K562 (cell line): ENCODE measurements around the gene FBN3. TPM values are rescaled to one million over a fixed set of nuclear protein-coding genes. Genes with fewer than 3 reads are reported as not detected.

ENCODE experiments used
- CEBPG ChIP-seq, 3 experiments: fragments of 200-800 bp in 1 of 3; sonication (Bioruptor generic) in 1 of 3; sonication (generic) in 1 of 3; formaldehyde crosslinking in 1 of 3; IDR thresholded peaks in 2 of 3; conservative IDR thresholded peaks in 1 of 3; 2 replicates each; pipeline versions ENCODE4 v1.6.1 to v1.8.0; 2016 to 2022; ENCODE audit warnings: missing compliant biosample characterization in 2 of 3, missing genetic modification characterization in 2 of 3, mild to moderate bottlenecking in 1 of 3, missing genetic modification reagents in 1 of 3
- CREBBP ChIP-seq: IDR thresholded peaks from one replicate; pipeline ENCODE4 v1.6.1; 2012; ENCODE audit warnings: low read depth, mild to moderate bottlenecking, control low read depth, inconsistent platforms, low read length
- CUX1 ChIP-seq: fragments of 200-800 bp; sonication (Bioruptor generic); IDR thresholded peaks from 2 replicates; pipeline ENCODE4 v1.6.1; 2016; ENCODE audit warnings: missing genetic modification characterization, missing compliant biosample characterization
- EGR1 ChIP-seq: fragments of 450-650 bp; conservative IDR thresholded peaks from 2 replicates; pipeline ENCODE4 v1.6.1; 2017; ENCODE audit warnings: mild to moderate bottlenecking
- HLTF ChIP-seq: fragments of 450-650 bp; IDR thresholded peaks from 2 replicates; pipeline ENCODE4 v1.6.1; 2016
- KAT8 ChIP-seq: fragments of 450-650 bp; IDR thresholded peaks from 2 replicates; pipeline ENCODE4 v1.6.1; 2016; ENCODE audit warnings: low read depth, mild to moderate bottlenecking
- MLLT1 ChIP-seq, 2 experiments: fragments of 450-650 bp; IDR thresholded peaks; 2 replicates each; pipeline ENCODE4 v1.6.1; 2016
- MYNN ChIP-seq, 2 experiments: sonication (generic); formaldehyde crosslinking in 1 of 2; IDR thresholded peaks; 2 replicates each; pipeline versions ENCODE4 v1.5.0 to v1.6.1; 2016 to 2020; ENCODE audit warnings: antibody characterized with exemption in 1 of 2, missing genetic modification reagents in 1 of 2
- NELFE ChIP-seq: IDR thresholded peaks from 2 replicates; pipeline ENCODE4 v1.6.1; 2011; ENCODE audit warnings: mild to moderate bottlenecking; ENCODE audit not compliant: insufficient read depth, insufficient read length
- POLR2B ChIP-seq: fragments of 450-650 bp; IDR thresholded peaks from 2 replicates; pipeline ENCODE4 v1.6.1; 2018; ENCODE audit warnings: low read depth; ENCODE audit not compliant: partially characterized antibody
- SAFB ChIP-seq: fragments of 200-400 bp; formaldehyde crosslinking; IDR thresholded peaks from 2 replicates; pipeline ENCODE4 v1.6.1; 2017; ENCODE audit warnings: low read depth, low read length, borderline replicate concordance
- TAF1 ChIP-seq: IDR thresholded peaks from 2 replicates; pipeline ENCODE4 v1.6.1; 2011; ENCODE audit warnings: mild to moderate bottlenecking, low read length, moderate library complexity; ENCODE audit not compliant: insufficient read depth, control insufficient read depth, severe bottlenecking; ENCODE audit errors: extremely low read depth
- USF1 ChIP-seq: sonication (generic); formaldehyde crosslinking; IDR thresholded peaks from 2 replicates; pipeline ENCODE4 v1.9.0; 2022; ENCODE audit warnings: mild to moderate bottlenecking, missing genetic modification reagents
- ZEB2 ChIP-seq: fragments of 450-650 bp; IDR thresholded peaks from 2 replicates; pipeline ENCODE4 v1.6.1; 2016
- ZFX ChIP-seq: sonication (generic); formaldehyde crosslinking; IDR thresholded peaks from 2 replicates; pipeline ENCODE4 v1.8.0; 2022; ENCODE audit warnings: mild to moderate bottlenecking, missing genetic modification reagents, moderate library complexity
- ZKSCAN1 ChIP-seq: fragments of 150-350 bp; IDR thresholded peaks from 2 replicates; pipeline ENCODE4 v1.6.1; 2016; ENCODE audit warnings: low read depth, low read length
- ZNF165 ChIP-seq: fragments of 250-450 bp; sonication (Bioruptor Pico); IDR thresholded peaks from 2 replicates; pipeline ENCODE4 v1.4.0; 2020; ENCODE audit warnings: borderline replicate concordance
- ZNF282 ChIP-seq: sonication (generic); formaldehyde crosslinking; IDR thresholded peaks from 2 replicates; pipeline ENCODE4 v1.8.1; 2023; ENCODE audit warnings: missing genetic modification reagents
- ZNF311 ChIP-seq: fragments of 250-450 bp; sonication (Bioruptor Pico); IDR thresholded peaks from 2 replicates; pipeline ENCODE4 v1.4.0; 2020; ENCODE audit warnings: mild to moderate bottlenecking, moderate library complexity
- ZNF707 ChIP-seq: fragments of 250-450 bp; sonication (Bioruptor Pico); conservative IDR thresholded peaks from 2 replicates; pipeline ENCODE4 v1.8.0; 2022; ENCODE audit warnings: inconsistent platforms, mild to moderate bottlenecking, moderate library complexity
- ZNF785 ChIP-seq: fragments of 250-450 bp; sonication (Bioruptor Pico); IDR thresholded peaks from 2 replicates; pipeline ENCODE4 v1.4.0; 2020; ENCODE audit warnings: mild to moderate bottlenecking
- polyA plus RNA-seq, 8 experiments: library from polyadenylated mRNA; depleted of rRNA in 4 of 8; stranded (reverse) in 5 of 8; unstranded in 3 of 8; fragments of >200 nt; fragmentation: Nextera tagmentation in 2 of 8; fragmentation: Illumina TruSeq in 1 of 8; extraction: Ambion mirVana in 2 of 8; extraction: Trizol in 1 of 8; gene quantifications; 2 replicates each; pipeline versions ENCODE4 v1.2.1 to v1.2.3, GENCODE V29; 2011 to 2014; ENCODE audit warnings: inconsistent platforms in 1 of 8, missing spikeins in 1 of 8
- total RNA-seq, 7 experiments: library from RNA; depleted of rRNA in 6 of 7; stranded (reverse); fragments of >200 nt in 6 of 7; fragmentation: Illumina TruSeq in 2 of 7; extraction: Trizol in 2 of 7; gene quantifications; 2 replicates each; pipeline versions ENCODE4 v1.2.1 to v1.2.3, GENCODE V29; 2011 to 2021; ENCODE audit warnings: low replicate concordance in 1 of 7

The FBN3 gene
- total and polyA plus RNA-seq, 9 of the 15 experiments (the other 6 are each of a cell fraction or from before 2014, with no cell fraction given), result under 0.01 to 0.29 (median 0.01) TPM; not detected in 4

- no peak for TF ChIP-seq CREBBP
- TF ChIP-seq MYNN (IDR thresholded peaks at IDR 0.05), result no peak
- TF ChIP-seq MYNN (CRISPR knock-in tag; IDR thresholded peaks at IDR 0.05), result no peak
- TF ChIP-seq MLLT1 (IDR thresholded peaks at IDR 0.05), result no peak
- TF ChIP-seq ZNF282 (CRISPR knock-in tag), result no peak
- TF ChIP-seq ZNF707, result no peak
- no peak for TF ChIP-seq CUX1 (CRISPR knock-in tag)
- no peak for TF ChIP-seq ZNF785 (CRISPR knock-in tag)
- peak; percentile 42 for TF ChIP-seq TAF1
- TF ChIP-seq ZFX (CRISPR knock-in tag), result peak; percentile 87
- no peak for TF ChIP-seq KAT8
- 0 out of 2 replicates have a peak, but pooled peaks have one; percentile 15 for TF ChIP-seq EGR1
- TF ChIP-seq CEBPG (CRISPR knock-in tag; IDR thresholded peaks at IDR 0.05), result no peak
- no peak for TF ChIP-seq CEBPG (tag; conservative IDR thresholded peaks at IDR 0.05 in 1 of 2, IDR thresholded peaks at IDR 0.05 in 1 of 2)
- TF ChIP-seq POLR2B, result peak; percentile 84
- no peak for TF ChIP-seq ZKSCAN1
- TF ChIP-seq SAFB, result peak; percentile 86
- TF ChIP-seq ZNF311 (CRISPR knock-in tag), result no peak
- TF ChIP-seq USF1 (CRISPR knock-in tag), result peak; percentile 60
- no peak for TF ChIP-seq ZNF165 (CRISPR knock-in tag)
- no peak for TF ChIP-seq ZEB2
- TF ChIP-seq NELFE, result peak; percentile 15
- TF ChIP-seq HLTF, result peak; percentile 64; the same call in 1 of the 2 replicates
Observed at GRCh38 chr19:8050274-8051096, 98.9 kb downstream of the FBN3 start (continued).
